PFSK-1 (cell line): ENCODE measurements around the gene PGGT1B.

ENCODE experiments used
- POLR2AphosphoS5 ChIP-seq: IDR thresholded peaks from 2 replicates; pipeline ENCODE4 v1.6.1; 2012; ENCODE audit warnings: low read depth, mild to moderate bottlenecking, control low read depth, low read length, moderate library complexity
- REST ChIP-seq, 2 experiments: IDR thresholded peaks; 2 replicates each; pipeline versions ENCODE4 v1.6.1 to v1.8.0; 2011 to 2012; ENCODE audit warnings: low read depth in 2 of 2, low read length in 2 of 2, control low read depth in 1 of 2, inconsistent platforms in 1 of 2, mild to moderate bottlenecking in 1 of 2, moderate library complexity in 1 of 2; ENCODE audit not compliant: insufficient read depth in 1 of 2
- TAF1 ChIP-seq: IDR thresholded peaks from 2 replicates; pipeline ENCODE4 v1.6.1; 2012; ENCODE audit warnings: low read length, control low read depth, borderline replicate concordance; ENCODE audit not compliant: insufficient read depth

- no peak for TF ChIP-seq TAF1
- no peak for TF ChIP-seq REST (IDR thresholded peaks at IDR 0.05; ENCODE audit: insufficient read depth in 1 of 2, low read depth in 2 of 2, low read length in 2 of 2)
- no peak for TF ChIP-seq POLR2AphosphoS5
These were observed 34.4 kb upstream of the PGGT1B start for GRCh38 chr5:115297031-115297430.
